Neural cell (in vitro differentiated cells): ENCODE results near the gene DBX1. TPM values are rescaled to one million over a fixed set of nuclear protein-coding genes. Genes with fewer than 3 reads are reported as not detected.

Source experiments
- H2AFZ ChIP-seq: fragments of 200-600, 300-800 bp; sonication (generic), shearing (Covaris generic); 2 replicates; pipeline ENCODE4 v1.6.0; 2014; ENCODE audit warnings: low read depth, mild to moderate bottlenecking, antibody characterized with exemption, low read length, moderate library complexity
- H3F3A ChIP-seq: fragments of 200-600 bp; shearing (Covaris generic); 2 replicates; pipeline ENCODE4 v1.6.1; 2016; ENCODE audit warnings: mild to moderate bottlenecking, moderate library complexity, mixed read lengths, antibody characterized with exemption, low read length; ENCODE audit not compliant: insufficient read depth, poor library complexity, severe bottlenecking
- H3K27ac ChIP-seq: fragments of 200-600, 300-800 bp; sonication (generic), shearing (Covaris generic); 2 replicates; pipeline ENCODE4 v1.5.1; 2014; ENCODE audit warnings: mild to moderate bottlenecking, low read length, moderate library complexity
- H3K27me3 ChIP-seq: fragments of 300-800, 200-600 bp; sonication (generic), shearing (Covaris generic); 2 replicates; pipeline ENCODE4 v1.6.0; 2014; ENCODE audit warnings: mild to moderate bottlenecking, low read depth, low read length, moderate library complexity; ENCODE audit not compliant: insufficient read depth
- H3K36me3 ChIP-seq: fragments of 300-800, 200-600 bp; sonication (generic), shearing (Covaris generic); 2 replicates; pipeline ENCODE4 v1.5.1; 2014; ENCODE audit warnings: mild to moderate bottlenecking, antibody characterized with exemption, low read length, moderate library complexity; ENCODE audit not compliant: insufficient read depth
- H3K4me2 ChIP-seq: fragments of 300-800, 200-600 bp; sonication (generic), shearing (Covaris generic); 2 replicates; pipeline ENCODE4 v1.6.0; 2014; ENCODE audit warnings: mild to moderate bottlenecking, low read length
- H3K4me3 ChIP-seq: fragments of 300-800, 200-600 bp; sonication (generic), shearing (Covaris generic); 2 replicates; pipeline ENCODE4 v1.5.1; 2014; ENCODE audit warnings: mild to moderate bottlenecking, low read length, moderate library complexity
- H3K79me2 ChIP-seq: fragments of 200-600 bp; shearing (Covaris generic); replicated peaks from 2 replicates; pipeline ENCODE4 v1.6.0; 2014; ENCODE audit warnings: mild to moderate bottlenecking, low read length, moderate library complexity; ENCODE audit not compliant: insufficient read depth
- H3K9ac ChIP-seq: fragments of 300-800, 200-600 bp; sonication (generic), shearing (Covaris generic); 2 replicates; pipeline ENCODE4 v1.6.1; 2016; ENCODE audit warnings: mild to moderate bottlenecking, low read length, mixed read lengths
- H3K9me2 ChIP-seq: fragments of 200-600 bp; shearing (Covaris generic); 2 replicates; pipeline ENCODE4 v1.6.1; 2016; ENCODE audit warnings: mild to moderate bottlenecking, low read length, mixed read lengths; ENCODE audit not compliant: insufficient read depth
- H3K9me3 ChIP-seq: fragments of 200-600, 300-800 bp; sonication (generic), shearing (Covaris generic); 2 replicates; pipeline ENCODE4 v1.6.1; 2016; ENCODE audit warnings: mild to moderate bottlenecking, mixed run types, low read length, moderate library complexity, mixed read lengths
- H4K20me1 ChIP-seq: fragments of 200-600 bp; shearing (Covaris generic); 2 replicates; pipeline ENCODE4 v1.6.1; 2016; ENCODE audit warnings: mild to moderate bottlenecking, mixed run types; ENCODE audit not compliant: insufficient read depth
- CTCF ChIP-seq: fragments of 450-650 bp; IDR thresholded peaks from 2 replicates; pipeline ENCODE4 v1.5.1; 2014; ENCODE audit warnings: antibody characterized with exemption, mild to moderate bottlenecking, moderate library complexity; ENCODE audit not compliant: poor library complexity, severe bottlenecking
- EP300 ChIP-seq: fragments of 450-650 bp; conservative IDR thresholded peaks from 2 replicates; pipeline ENCODE4 v1.6.1; 2014; ENCODE audit warnings: antibody characterized with exemption, mild to moderate bottlenecking, moderate library complexity; ENCODE audit not compliant: poor library complexity, severe bottlenecking
- EZH2 ChIP-seq: fragments of 200-600, 300-800 bp; shearing (Covaris generic), sonication (generic); IDR thresholded peaks from 2 replicates; pipeline ENCODE4 v1.6.1; 2014; ENCODE audit warnings: antibody characterized with exemption, low read length, borderline replicate concordance, mild to moderate bottlenecking; ENCODE audit not compliant: insufficient read depth, poor library complexity, severe bottlenecking
- MXI1 ChIP-seq: fragments of 450-650 bp; conservative IDR thresholded peaks from 2 replicates; pipeline ENCODE4 v1.6.1; 2014; ENCODE audit warnings: antibody characterized with exemption, mild to moderate bottlenecking; ENCODE audit not compliant: poor library complexity, severe bottlenecking
- POLR2AphosphoS5 ChIP-seq: IDR thresholded peaks from 2 replicates; pipeline ENCODE4 v1.6.1; 2012
- RAD21 ChIP-seq: fragments of 450-650 bp; conservative IDR thresholded peaks from 2 replicates; pipeline ENCODE4 v1.6.1; 2014; ENCODE audit warnings: antibody characterized with exemption, mild to moderate bottlenecking, moderate library complexity
- REST ChIP-seq: IDR thresholded peaks from 2 replicates; pipeline ENCODE4 v1.6.1; 2012; ENCODE audit warnings: borderline replicate concordance
- SMC3 ChIP-seq: fragments of 450-650 bp; conservative IDR thresholded peaks from 2 replicates; pipeline ENCODE4 v1.6.1; 2014; ENCODE audit warnings: antibody characterized with exemption, mild to moderate bottlenecking, moderate library complexity; ENCODE audit not compliant: poor library complexity
- TAF1 ChIP-seq: IDR thresholded peaks from 2 replicates; pipeline ENCODE4 v1.6.1; 2012; ENCODE audit warnings: low read depth
- polyA plus RNA-seq: library from polyadenylated mRNA; depleted of rRNA; stranded (reverse); fragments of >200 nt; gene quantifications from 2 replicates; pipeline ENCODE4 v1.2.3, GENCODE V29; 2014

DBX1 gene
- polyA plus RNA-seq, 1 donor from 2014 or later, result not detected

GRCh38 chr11:20192151-20192550, 31.9 kb upstream of the DBX1 start:
- Histone ChIP-seq H3K27me3 (no peaks in the 10 kb centered on the region), H2AFZ (no peak overlapping the region), H3K4me2 (no peak overlapping the region), H3K9me3 (no peaks in the 10 kb centered on the region), H3K9ac (no peak overlapping the region), H3K4me3 (no peak overlapping the region), H4K20me1 (no peaks in the 10 kb centered on the region), H3K27ac (no peak overlapping the region), H3K9me2 (no peaks in the 10 kb centered on the region), H3K79me2 (no peaks in the 10 kb centered on the region), H3F3A (no peaks in the 10 kb centered on the region), H3K36me3 (no peaks in the 10 kb centered on the region)
- TF ChIP-seq EP300 (no peak), POLR2AphosphoS5 (no peak), REST (no peak), MXI1 (no peak), TAF1 (no peak), CTCF (no peak), RAD21 (no peak), SMC3 (no peak), EZH2 (no peak)

- no peak overlapping the region for H3K27ac ChIP-seq
- no peaks in the 10 kb centered on the region for H3K9me3 ChIP-seq
- H4K20me1 ChIP-seq, result no peaks in the 10 kb centered on the region
- H3K79me2 ChIP-seq, result no peaks in the 10 kb centered on the region
- no peaks in the 10 kb centered on the region for H3K9me2 ChIP-seq
- no peaks in the 10 kb centered on the region for H3K27me3 ChIP-seq
- no peak overlapping the region for H3K9ac ChIP-seq
- H3K4me3 ChIP-seq, result no peak overlapping the region
- no peak overlapping the region for H3K4me2 ChIP-seq
- TF ChIP-seq MXI1 (no peak), REST (no peak), RAD21 (no peak), POLR2AphosphoS5 (no peak), EZH2 (no peak), TAF1 (no peak), CTCF (no peak), EP300 (no peak), SMC3 (no peak)
- H2AFZ ChIP-seq, result no peak overlapping the region
- no peaks in the 10 kb centered on the region for H3K36me3 ChIP-seq
- no peaks in the 10 kb centered on the region for H3F3A ChIP-seq
Measured at GRCh38 chr11:20178976-20179375, 18.7 kb upstream of the DBX1 start.
